NT2/D1 (cell line): ENCODE results near the gene PLCD4.

Source experiments
- SUZ12 ChIP-seq: IDR thresholded peaks from 2 replicates; pipeline ENCODE4 v1.6.1; 2011; ENCODE audit not compliant: insufficient read length, insufficient read depth; ENCODE audit errors: extremely low read depth
- YY1 ChIP-seq: IDR thresholded peaks from 2 replicates; pipeline ENCODE4 v1.6.1; 2011; ENCODE audit not compliant: insufficient read length, insufficient read depth
- ZNF274 ChIP-seq: IDR thresholded peaks from 2 replicates; pipeline ENCODE4 v1.6.1; 2011; ENCODE audit warnings: mild to moderate bottlenecking, low read depth, low read length

- TF ChIP-seq SUZ12 (no peak), ZNF274 (no peak), YY1 (no peak)
Measured at GRCh38 chr2:218623366-218623705, 15.6 kb downstream of the PLCD4 start.
